Transverse colon (tissue), 4 donors: ENCODE measurements around the gene ANKRD53. TPM values are rescaled to one million over a fixed set of nuclear protein-coding genes. Genes with fewer than 3 reads are reported as not detected.
"Not testable (repeated sequence)": the region's sequence is repeated elsewhere in the genome, so short reads cannot be mapped to it uniquely, and the experiment has no call there.

Source experiments
- DNase-seq: peaks from one replicate; pipeline ENCODE4 v3.0.0-alpha.2; 2019
- H3K27ac ChIP-seq, 4 donors: fragments of 200-600 bp; sonication (generic); 2 replicates each; pipeline ENCODE4 v1.5.1; 2016 to 2018; ENCODE audit warnings: inconsistent platforms in 4 of 4
- H3K27me3 ChIP-seq: fragments of 200-600 bp; sonication (generic); 2 replicates; pipeline ENCODE4 v1.5.1; 2017; ENCODE audit warnings: inconsistent platforms
- H3K36me3 ChIP-seq, 4 donors: fragments of 200-600 bp; sonication (generic); 2 replicates each; pipeline ENCODE4 v1.5.1; 2017 to 2019; ENCODE audit warnings: inconsistent platforms in 4 of 4
- H3K4me1 ChIP-seq, 4 donors: fragments of 200-600 bp; sonication (generic); 2 replicates each; pipeline ENCODE4 v1.5.1; 2017 to 2020; ENCODE audit warnings: inconsistent platforms in 4 of 4
- H3K4me3 ChIP-seq, 4 donors: fragments of 200-600 bp; sonication (generic); 1 replicate in 1 of 4; 2 replicates in 3 of 4; pipeline versions ENCODE4 v1.5.1 to v1.6.1; 2017 to 2019; ENCODE audit warnings: inconsistent platforms in 4 of 4
- H3K9me3 ChIP-seq, 2 donors: fragments of 200-600 bp; sonication (generic); 2 replicates each; pipeline ENCODE4 v1.5.1; 2017 to 2019; ENCODE audit warnings: inconsistent platforms in 2 of 2
- EP300 ChIP-seq: sonication (generic); formaldehyde crosslinking; IDR thresholded peaks from one replicate; pipeline ENCODE4 v1.6.1; 2017; ENCODE audit warnings: antibody characterized with exemption, low read depth
- POLR2A ChIP-seq: fragments of 450-650 bp; IDR thresholded peaks from one replicate; pipeline ENCODE4 v1.6.1; 2016; ENCODE audit warnings: antibody characterized with exemption, mild to moderate bottlenecking, moderate library complexity
- POLR2AphosphoS5 ChIP-seq, 3 donors: sonication (generic); formaldehyde crosslinking; IDR thresholded peaks; one replicate each; pipeline ENCODE4 v1.6.1; 2016; ENCODE audit warnings: antibody characterized with exemption in 3 of 3
- WGBS, 2 donors: methylation state at CpG; one replicate each; pipeline ENCODE4 v1.1.5; 2018; ENCODE audit warnings: low coverage in 1 of 2; 5-methylcytosine and 5-hydroxymethylcytosine counted together
- in situ Hi-C, 4 donors: fragments of 200-750 bp; cut with MboI; loops; one replicate each; pipeline versions ENCODE4 v1.15.0 to v1.15.1; 2017; ENCODE audit warnings: low sequenced_read_pairs in 3 of 4, low pct_ligation_motif_present in 1 of 4, low pct_unique_long_range_greater_than_20kb in 1 of 4
- intact Hi-C: fragments of 100-400 bp; cut with DNase I; formaldehyde crosslinking; loops from one replicate; pipeline ENCODE4 v1.15.1; 2023; ENCODE audit warnings: low total_unique reads
- total RNA-seq, 4 donors: library from RNA; depleted of rRNA; stranded (reverse); fragments of >200 nt; gene quantifications; one replicate each; pipeline ENCODE4 v1.1.0, GENCODE V29; 2016
- TF ChIP-seq, protein P1 (sequence below), 5 experiments: fragments of 200-600 bp in 3 of 5; fragments of 450-650 bp in 2 of 5; sonication (generic) in 3 of 5; IDR thresholded peaks; 1 replicate in 2 of 5; 2 replicates in 3 of 5; pipeline ENCODE4 v1.5.1; 2016 to 2017; ENCODE audit warnings: antibody characterized with exemption in 5 of 5, inconsistent platforms in 3 of 5, mild to moderate bottlenecking in 2 of 5, moderate library complexity in 1 of 5

The ANKRD53 gene
- total RNA-seq, 4 donors from 2014 or later, result 0.96 to 1.7 TPM; not detected in 2

GRCh38 chr2:70999362-70999761, 20.9 kb downstream of the ANKRD53 start:
- H3K27ac ChIP-seq, result no peak overlapping the region
- 50 to 71% methylated on average over 1 to 2 of the region's 2 CpGs for WGBS, 2 donors
- peaks cover 0 to 15% (median 7%) of the 10 kb centered on the region in 4 donors for H3K4me1 ChIP-seq
- TF ChIP-seq EP300, result no peak
- TF ChIP-seq, protein P1, sequence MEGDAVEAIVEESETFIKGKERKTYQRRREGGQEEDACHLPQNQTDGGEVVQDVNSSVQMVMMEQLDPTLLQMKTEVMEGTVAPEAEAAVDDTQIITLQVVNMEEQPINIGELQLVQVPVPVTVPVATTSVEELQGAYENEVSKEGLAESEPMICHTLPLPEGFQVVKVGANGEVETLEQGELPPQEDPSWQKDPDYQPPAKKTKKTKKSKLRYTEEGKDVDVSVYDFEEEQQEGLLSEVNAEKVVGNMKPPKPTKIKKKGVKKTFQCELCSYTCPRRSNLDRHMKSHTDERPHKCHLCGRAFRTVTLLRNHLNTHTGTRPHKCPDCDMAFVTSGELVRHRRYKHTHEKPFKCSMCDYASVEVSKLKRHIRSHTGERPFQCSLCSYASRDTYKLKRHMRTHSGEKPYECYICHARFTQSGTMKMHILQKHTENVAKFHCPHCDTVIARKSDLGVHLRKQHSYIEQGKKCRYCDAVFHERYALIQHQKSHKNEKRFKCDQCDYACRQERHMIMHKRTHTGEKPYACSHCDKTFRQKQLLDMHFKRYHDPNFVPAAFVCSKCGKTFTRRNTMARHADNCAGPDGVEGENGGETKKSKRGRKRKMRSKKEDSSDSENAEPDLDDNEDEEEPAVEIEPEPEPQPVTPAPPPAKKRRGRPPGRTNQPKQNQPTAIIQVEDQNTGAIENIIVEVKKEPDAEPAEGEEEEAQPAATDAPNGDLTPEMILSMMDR (IDR thresholded peaks at IDR 0.05), result no peak
- no peak overlapping the region for H3K4me3 ChIP-seq
- no peaks in the 10 kb centered on the region for H3K27me3 ChIP-seq
- intact Hi-C loops, result loop anchor here (5.0 kb wide), 1 partner anchor 37 kb away; no protein-coding TSS in a partner anchor
- no peaks in the 10 kb centered on the region for H3K9me3 ChIP-seq
- in situ Hi-C loops, result no loop called here
- no peak for DNase-seq
- no peaks in the 10 kb centered on the region for H3K36me3 ChIP-seq

- H3K4me3 ChIP-seq, H3K9me3 ChIP-seq, DNase-seq, H3K36me3 ChIP-seq, in situ Hi-C loops, H3K27ac ChIP-seq, H3K27me3 ChIP-seq: not testable (repeated sequence)
- intact Hi-C loops, result loop anchor here (5.0 kb wide), 1 partner anchor 38 kb away; no protein-coding TSS in a partner anchor
- peaks cover 0 to 15% (median 7%) of the 10 kb centered on the region in 4 donors for H3K4me1 ChIP-seq
- 90% methylated on average over 10 of the region's 10 CpGs; no CpG with 5 or more reads in 1 of the 2 donors for WGBS, 2 donors
Observed at GRCh38 chr2:70999931-71000330, 21.5 kb downstream of the ANKRD53 start.

DNA sequence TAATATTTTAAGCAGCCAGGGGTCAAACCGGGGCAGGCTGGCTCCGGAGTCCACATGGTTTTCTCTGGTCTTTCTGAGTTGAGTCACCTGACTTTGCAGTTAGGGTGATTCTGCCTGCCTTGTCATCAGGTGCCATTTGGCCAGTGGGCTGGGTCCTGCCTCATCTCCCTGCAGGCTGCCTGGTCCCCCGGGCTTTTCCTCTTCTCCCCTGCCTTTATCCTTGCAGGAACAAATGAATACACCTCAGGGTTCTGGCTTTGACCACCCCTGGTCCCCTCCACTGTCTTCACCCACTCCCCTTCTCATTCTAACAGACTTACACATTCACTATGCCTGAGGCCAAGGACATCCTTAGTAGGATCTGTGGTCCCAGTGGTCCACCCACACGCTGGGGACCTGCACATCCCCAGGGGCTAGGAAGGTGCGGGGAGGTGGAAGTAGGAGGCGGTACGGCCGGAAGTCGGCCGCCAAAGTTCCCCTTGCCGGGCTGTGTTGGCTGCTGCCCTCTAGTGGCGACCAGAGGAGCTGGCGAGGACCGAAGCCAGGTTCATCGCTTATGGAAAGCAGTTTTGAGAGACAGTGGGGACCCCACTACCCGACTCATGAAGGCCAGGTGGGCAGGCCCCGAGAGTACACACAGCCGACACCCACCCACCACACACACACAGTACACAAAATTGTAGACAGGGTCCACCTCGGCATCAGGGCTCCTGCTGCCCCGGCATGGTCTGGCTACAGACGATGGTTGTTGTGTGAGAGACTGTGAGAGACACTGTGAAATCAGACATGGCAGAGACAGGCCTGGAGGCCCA, 22.6 kb downstream of the ANKRD53 start:
- no peaks in the 10 kb centered on the region for H3K36me3 ChIP-seq
- H3K27ac ChIP-seq, result no peak overlapping the region
- intact Hi-C loops (no loop called here), in situ Hi-C loops (no loop called here)
- H3K4me1 ChIP-seq, result peaks cover 0 to 15% (median 2%) of the 10 kb centered on the region in 4 donors
- peak; percentile 83 for DNase-seq
- H3K27me3 ChIP-seq, result no peaks in the 10 kb centered on the region
- peak overlapping the region in 1 of 4 donors; percentile 41 for H3K4me3 ChIP-seq
- TF ChIP-seq, protein P1 (IDR thresholded peaks at IDR 0.05), result peak; percentile 74 to 97 (median 91)
- no peak for TF ChIP-seq POLR2AphosphoS5 (IDR thresholded peaks at IDR 0.05)
- no peak for TF ChIP-seq EP300
- TF ChIP-seq POLR2A, result no peak
- WGBS, 2 donors, result 0 to 24% methylated on average over 1 to 21 of the region's 21 CpGs
- H3K9me3 ChIP-seq, result no peaks in the 10 kb centered on the region

DNA sequence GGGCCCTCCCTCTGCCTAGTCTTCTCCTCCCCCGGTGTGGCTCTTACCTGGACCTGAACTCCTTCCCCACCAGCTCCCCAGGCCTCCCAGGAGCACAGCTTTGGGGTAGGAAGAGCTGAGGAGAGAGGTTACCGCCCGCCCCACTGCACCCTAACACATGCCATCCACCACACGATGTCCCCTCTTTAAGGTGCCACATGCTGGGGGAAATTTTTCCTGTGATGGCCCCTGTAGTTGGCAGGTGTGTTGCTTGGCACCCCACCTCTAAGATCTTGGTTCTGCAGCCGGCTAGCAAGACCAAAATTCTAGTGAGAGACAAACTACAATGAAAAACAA, 23.1 kb downstream of the ANKRD53 start:
- in situ Hi-C loops, result no loop called here
- DNase-seq, result no peak
- Histone ChIP-seq H3K27me3 (no peaks in the 10 kb centered on the region), H3K36me3 (no peaks in the 10 kb centered on the region), H3K4me1 (peaks cover 0 to 15% (median 2%) of the 10 kb centered on the region in 4 donors), H3K4me3 (no peak overlapping the region), H3K27ac (no peak overlapping the region), H3K9me3 (no peaks in the 10 kb centered on the region)
- intact Hi-C loops, result no loop called here
- WGBS, 2 donors, result 78% methylated on average over 5 of the region's 5 CpGs; no CpG with 5 or more reads in 1 of the 2 donors
- TF ChIP-seq POLR2AphosphoS5 (IDR thresholded peaks at IDR 0.05) (no peak), EP300 (no peak), POLR2A (no peak)
- TF ChIP-seq, protein P1 (IDR thresholded peaks at IDR 0.05), result no peak
